HepG2 (cell line): ENCODE measurements around the gene SARNP. TPM values are rescaled to one million over a fixed set of nuclear protein-coding genes. Genes with fewer than 3 reads are reported as not detected.

ENCODE experiments used
- ATF7-NPFF ChIP-seq: sonication (generic); formaldehyde crosslinking; IDR thresholded peaks from 2 replicates; pipeline ENCODE4 v1.8.1; 2023; ENCODE audit warnings: mild to moderate bottlenecking, low read depth, missing genetic modification reagents, moderate library complexity
- CENPT ChIP-seq: sonication (generic); formaldehyde crosslinking; IDR thresholded peaks from 2 replicates; pipeline ENCODE4 v1.8.0; 2022; ENCODE audit warnings: low read depth, mild to moderate bottlenecking, moderate library complexity, missing genetic modification reagents
- ELF1 ChIP-seq: sonication (generic); formaldehyde crosslinking; IDR thresholded peaks from 2 replicates; pipeline ENCODE4 v1.4.0; 2020; ENCODE audit warnings: missing genetic modification reagents
- HMGXB4 ChIP-seq, 2 experiments: sonication (generic) in 1 of 2; formaldehyde crosslinking in 1 of 2; IDR thresholded peaks; 2 replicates each; pipeline versions ENCODE4 v1.4.0 to v1.6.1; 2018 to 2020; ENCODE audit warnings: missing genetic modification reagents in 2 of 2, borderline replicate concordance in 1 of 2, low read depth in 1 of 2, mild to moderate bottlenecking in 1 of 2, missing biosample characterization in 1 of 2
- HOXD1 ChIP-seq: sonication (generic); formaldehyde crosslinking; IDR thresholded peaks from 2 replicates; pipeline ENCODE4 v1.5.0; 2020; ENCODE audit warnings: missing genetic modification reagents
- IRF2 ChIP-seq: IDR thresholded peaks from 2 replicates; pipeline ENCODE4 v1.6.1; 2018; ENCODE audit warnings: missing genetic modification reagents, missing compliant biosample characterization
- KDM2A ChIP-seq: sonication (generic); formaldehyde crosslinking; IDR thresholded peaks from 2 replicates; pipeline ENCODE4 v1.4.0; 2020; ENCODE audit warnings: low read depth, missing genetic modification reagents, borderline replicate concordance
- NCOA2 ChIP-seq: sonication (generic); formaldehyde crosslinking; IDR thresholded peaks from 2 replicates; pipeline ENCODE4 v1.8.0; 2022; ENCODE audit warnings: inconsistent platforms
- PITX1 ChIP-seq: sonication (generic); formaldehyde crosslinking; IDR thresholded peaks from 2 replicates; pipeline ENCODE4 v1.5.1; 2020; ENCODE audit warnings: mild to moderate bottlenecking, missing genetic modification reagents
- SAFB2 ChIP-seq: sonication (generic); formaldehyde crosslinking; IDR thresholded peaks from 2 replicates; pipeline ENCODE4 v1.5.1; 2020; ENCODE audit warnings: missing genetic modification reagents, low read depth, mild to moderate bottlenecking, borderline replicate concordance
- SIX4 ChIP-seq: sonication (generic); formaldehyde crosslinking; IDR thresholded peaks from 2 replicates; pipeline ENCODE4 v1.4.0; 2020; ENCODE audit warnings: missing genetic modification reagents
- SOX13 ChIP-seq, 3 experiments: fragments of 450-650 bp in 1 of 3; sonication (generic) in 1 of 3; formaldehyde crosslinking in 1 of 3; IDR thresholded peaks in 2 of 3; conservative IDR thresholded peaks in 1 of 3; 2 replicates each; pipeline versions ENCODE4 v1.5.0 to v1.6.1; 2016 to 2020; ENCODE audit warnings: antibody characterized with exemption in 1 of 3, mild to moderate bottlenecking in 1 of 3, missing compliant biosample characterization in 1 of 3, missing genetic modification reagents in 1 of 3, moderate library complexity in 1 of 3
- ZFP82 ChIP-seq: sonication (generic); formaldehyde crosslinking; IDR thresholded peaks from 2 replicates; pipeline ENCODE4 v1.5.1; 2020; ENCODE audit warnings: mild to moderate bottlenecking, missing genetic modification reagents, borderline replicate concordance
- ZFX ChIP-seq: sonication (generic); formaldehyde crosslinking; IDR thresholded peaks from 2 replicates; pipeline ENCODE4 v1.4.0; 2020; ENCODE audit warnings: mild to moderate bottlenecking, low read depth, missing genetic modification reagents, moderate library complexity
- ZNF136 ChIP-seq: sonication (generic); formaldehyde crosslinking; IDR thresholded peaks from 2 replicates; pipeline ENCODE4 v1.8.1; 2022; ENCODE audit warnings: low read depth, mild to moderate bottlenecking, moderate library complexity, missing genetic modification reagents
- ZNF17 ChIP-seq: sonication (generic); formaldehyde crosslinking; IDR thresholded peaks from 2 replicates; pipeline ENCODE4 v1.5.0; 2020; ENCODE audit warnings: mild to moderate bottlenecking, missing genetic modification reagents
- ZNF263 ChIP-seq: sonication (generic); formaldehyde crosslinking; IDR thresholded peaks from 2 replicates; pipeline ENCODE4 v1.4.0; 2020; ENCODE audit warnings: missing genetic modification reagents
- ZNF547 ChIP-seq: sonication (generic); formaldehyde crosslinking; IDR thresholded peaks from 2 replicates; pipeline ENCODE4 v1.5.1; 2020; ENCODE audit warnings: mild to moderate bottlenecking, missing genetic modification reagents
- ZNF766 ChIP-seq: sonication (generic); formaldehyde crosslinking; IDR thresholded peaks from 2 replicates; pipeline ENCODE4 v1.5.0; 2020; ENCODE audit warnings: missing genetic modification reagents, borderline replicate concordance
- ZNF770 ChIP-seq: sonication (generic); formaldehyde crosslinking; IDR thresholded peaks from 2 replicates; pipeline ENCODE4 v1.5.0; 2020; ENCODE audit warnings: mild to moderate bottlenecking, missing genetic modification reagents
- ZNF83 ChIP-seq: sonication (generic); formaldehyde crosslinking; IDR thresholded peaks from 2 replicates; pipeline ENCODE4 v1.4.0; 2020; ENCODE audit warnings: missing genetic modification reagents, mild to moderate bottlenecking, borderline replicate concordance
- ZSCAN21 ChIP-seq: sonication (generic); formaldehyde crosslinking; IDR thresholded peaks from 2 replicates; pipeline ENCODE4 v1.8.0; 2022; ENCODE audit warnings: mild to moderate bottlenecking, missing genetic modification reagents, moderate library complexity, borderline replicate concordance
- polyA plus RNA-seq, 8 experiments: library from polyadenylated mRNA; depleted of rRNA in 3 of 8; stranded (reverse) in 7 of 8; unstranded in 1 of 8; fragments of >200 nt; fragmentation: Illumina TruSeq in 4 of 8; extraction: Trizol in 4 of 8; gene quantifications; 2 replicates each; pipeline versions ENCODE4 v1.2.1 to v1.2.3, GENCODE V29; 2011 to 2016; ENCODE audit warnings: low read depth in 4 of 8, missing spikeins in 1 of 8, mixed read lengths in 1 of 8; ENCODE audit not compliant: insufficient read depth in 1 of 8
- total RNA-seq, 5 experiments: library from RNA; depleted of rRNA; stranded (reverse); fragments of >200 nt; fragmentation: Illumina TruSeq; extraction: Trizol; gene quantifications; 2 replicates each; pipeline ENCODE4 v1.2.3, GENCODE V29; 2016; ENCODE audit warnings: low read depth in 1 of 5
- TF ChIP-seq, protein P1 (sequence below): sonication (generic); formaldehyde crosslinking; IDR thresholded peaks from 2 replicates; pipeline ENCODE4 v1.4.0; 2020; ENCODE audit warnings: missing genetic modification reagents
- TF ChIP-seq, protein P2 (sequence below): sonication (generic); formaldehyde crosslinking; IDR thresholded peaks from 2 replicates; pipeline ENCODE4 v1.8.0; 2023; ENCODE audit warnings: mild to moderate bottlenecking, missing genetic modification reagents

SARNP gene
- total and polyA plus RNA-seq, 2 of the 13 experiments (the other 11 are each of a cell fraction or from before 2014, with no cell fraction given) = 59.0 to 95.4 TPM

DNA sequence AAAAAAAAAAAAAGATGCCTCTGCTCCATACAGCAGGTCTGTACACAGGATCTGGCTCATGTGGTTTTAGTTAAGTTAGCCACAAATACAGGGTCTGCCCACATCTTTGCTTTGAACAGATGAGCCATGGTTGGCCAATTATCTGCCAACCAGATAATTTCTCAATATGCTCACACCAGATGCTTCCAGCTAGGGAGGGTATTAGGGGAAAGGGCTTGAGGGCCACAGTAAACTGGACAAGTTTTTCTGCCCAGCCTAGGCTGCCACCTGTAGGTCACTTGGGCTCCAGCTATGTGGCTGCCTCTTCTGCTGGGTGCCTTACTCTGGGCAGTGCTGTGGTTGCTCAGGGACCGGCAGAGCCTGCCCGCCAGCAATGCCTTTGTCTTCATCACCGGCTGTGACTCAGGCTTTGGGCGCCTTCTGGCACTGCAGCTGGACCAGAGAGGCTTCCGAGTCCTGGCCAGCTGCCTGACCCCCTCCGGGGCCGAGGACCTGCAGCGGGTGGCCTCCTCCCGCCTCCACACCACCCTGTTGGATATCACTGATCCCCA is 96.6 kb downstream of the SARNP start (continued):
- no peak for TF ChIP-seq ZNF136 (CRISPR knock-in tag)
- TF ChIP-seq ZFX (CRISPR knock-in tag) = no peak
- no peak for TF ChIP-seq HOXD1 (CRISPR knock-in tag)
- no peak for TF ChIP-seq ELF1
- TF ChIP-seq, protein P1, sequence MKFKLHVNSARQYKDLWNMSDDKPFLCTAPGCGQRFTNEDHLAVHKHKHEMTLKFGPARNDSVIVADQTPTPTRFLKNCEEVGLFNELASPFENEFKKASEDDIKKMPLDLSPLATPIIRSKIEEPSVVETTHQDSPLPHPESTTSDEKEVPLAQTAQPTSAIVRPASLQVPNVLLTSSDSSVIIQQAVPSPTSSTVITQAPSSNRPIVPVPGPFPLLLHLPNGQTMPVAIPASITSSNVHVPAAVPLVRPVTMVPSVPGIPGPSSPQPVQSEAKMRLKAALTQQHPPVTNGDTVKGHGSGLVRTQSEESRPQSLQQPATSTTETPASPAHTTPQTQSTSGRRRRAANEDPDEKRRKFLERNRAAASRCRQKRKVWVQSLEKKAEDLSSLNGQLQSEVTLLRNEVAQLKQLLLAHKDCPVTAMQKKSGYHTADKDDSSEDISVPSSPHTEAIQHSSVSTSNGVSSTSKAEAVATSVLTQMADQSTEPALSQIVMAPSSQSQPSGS = no peak
- TF ChIP-seq ZNF766 (CRISPR knock-in tag) = no peak
- TF ChIP-seq HMGXB4 (CRISPR knock-in tag; IDR thresholded peaks at IDR 0.05; ENCODE audit: borderline replicate concordance in 1 of 2, low read depth in 1 of 2) = peak in 1 of 2 experiments; percentile 41; a peak in 2 of 4 replicates
- TF ChIP-seq CENPT (CRISPR knock-in tag) = no peak
- peak; percentile 31; the same call in 1 of the 2 replicates for TF ChIP-seq IRF2
- 0 out of 2 replicates have a peak, but pooled peaks have one; percentile 14 for TF ChIP-seq PITX1 (CRISPR knock-in tag)
- TF ChIP-seq ZNF770 (CRISPR knock-in tag) = no peak
- TF ChIP-seq SIX4 (CRISPR knock-in tag) = no peak
- no peak for TF ChIP-seq ATF7-NPFF
- TF ChIP-seq SAFB2 (CRISPR knock-in tag) = no peak
- 0 out of 2 replicates have a peak, but pooled peaks have one; percentile 21 for TF ChIP-seq ZNF263 (CRISPR knock-in tag)
- no peak for TF ChIP-seq ZNF83
- TF ChIP-seq ZNF547 (CRISPR knock-in tag) = no peak
- no peak for TF ChIP-seq ZNF17 (CRISPR knock-in tag)
- TF ChIP-seq SOX13 (IDR thresholded peaks at IDR 0.05) = no peak
- no peak for TF ChIP-seq SOX13 (CRISPR knock-in tag; conservative IDR thresholded peaks at IDR 0.05 in 1 of 2, IDR thresholded peaks at IDR 0.05 in 1 of 2)
- no peak for TF ChIP-seq NCOA2 (CRISPR knock-in tag)
- TF ChIP-seq KDM2A = peak; percentile 34; the same call in 1 of the 2 replicates
- no peak for TF ChIP-seq ZFP82 (CRISPR knock-in tag)
- TF ChIP-seq, protein P2, sequence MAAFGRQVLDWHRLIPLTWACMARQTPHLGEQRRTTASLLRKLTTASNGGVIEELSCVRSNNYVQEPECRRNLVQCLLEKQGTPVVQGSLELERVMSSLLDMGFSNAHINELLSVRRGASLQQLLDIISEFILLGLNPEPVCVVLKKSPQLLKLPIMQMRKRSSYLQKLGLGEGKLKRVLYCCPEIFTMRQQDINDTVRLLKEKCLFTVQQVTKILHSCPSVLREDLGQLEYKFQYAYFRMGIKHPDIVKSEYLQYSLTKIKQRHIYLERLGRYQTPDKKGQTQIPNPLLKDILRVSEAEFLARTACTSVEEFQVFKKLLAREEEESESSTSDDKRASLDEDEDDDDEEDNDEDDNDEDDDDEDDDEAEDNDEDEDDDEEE (CRISPR knock-in tag) = no peak
- TF ChIP-seq ZSCAN21 (CRISPR knock-in tag) = no peak
